ENCODE results near the gene PCGF3.

- TF ChIP-seq POLR2A (IDR thresholded peaks at IDR 0.05) (no peak), CTCF (IDR thresholded peaks at IDR 0.05) (no peak), EP300 (IDR thresholded peaks at IDR 0.05; ENCODE audit: low read depth) (no peak), POLR2AphosphoS5 (IDR thresholded peaks at IDR 0.05) (no peak)
Observed at GRCh38 chr4:786074-786741, 80.6 kb downstream of the PCGF3 start.

Measured in transverse colon (tissue), 4 donors.